22Rv1 (cell line): Measurements from ENCODE around the gene PUM2.

Source experiments
- CTCF ChIP-seq: fragments of 450-650 bp; IDR thresholded peaks from 2 replicates; pipeline ENCODE4 v1.5.1; 2017; ENCODE audit warnings: mild to moderate bottlenecking
- ZFX ChIP-seq: fragments of 450-650 bp; IDR thresholded peaks from 2 replicates; pipeline ENCODE4 v1.6.1; 2017; ENCODE audit warnings: antibody characterized with exemption, borderline replicate concordance

GRCh38 chr2:20257411-20257810, 93.2 kb downstream of the PUM2 start:
- TF ChIP-seq CTCF = no peak
- no peak for TF ChIP-seq ZFX
